Measurements from ENCODE around the gene KCNT2. TPM values are rescaled to one million over a fixed set of nuclear protein-coding genes. Genes with fewer than 3 reads are reported as not detected.
"Not testable (repeated sequence)": the region's sequence is repeated elsewhere in the genome, so short reads cannot be mapped to it uniquely, and the experiment has no call there.

The KCNT2 gene
- total RNA-seq, 4 donors from 2014 or later = 6.5 to 25.1 (median 10.0) TPM

GRCh38 chr1:196517193-196517592 lies 91.0 kb downstream of the KCNT2 start:
- no peaks in the 10 kb centered on the region for H3K36me3 ChIP-seq
- no peak for ATAC-seq
- no peaks in the 10 kb centered on the region for H3K27me3 ChIP-seq
- no peak for TF ChIP-seq CTCF (IDR thresholded peaks at IDR 0.05)
- no peak for TF ChIP-seq POLR2AphosphoS5 (IDR thresholded peaks at IDR 0.05)
- no peak for TF ChIP-seq EP300 (IDR thresholded peaks at IDR 0.05)
- TF ChIP-seq POLR2A (IDR thresholded peaks at IDR 0.05) = no peak
- H3K4me1 ChIP-seq = peaks cover 0 to 8% (median 0%) of the 10 kb centered on the region in 3 donors
- peaks cover 0 to 9% (median 0%) of the 10 kb centered on the region in 3 donors for H3K9me3 ChIP-seq
- H3K4me3 ChIP-seq = no peak overlapping the region
- no peak overlapping the region for H3K27ac ChIP-seq

- H3K4me3 ChIP-seq = no peak overlapping the region
- H3K27ac ChIP-seq = no peak overlapping the region
- H3K4me1 ChIP-seq = peaks cover 0 to 8% (median 0%) of the 10 kb centered on the region in 3 donors
- no peak for TF ChIP-seq POLR2A (IDR thresholded peaks at IDR 0.05)
- TF ChIP-seq CTCF (IDR thresholded peaks at IDR 0.05) = no peak
- TF ChIP-seq POLR2AphosphoS5 (IDR thresholded peaks at IDR 0.05) = no peak
- no peak for TF ChIP-seq EP300 (IDR thresholded peaks at IDR 0.05)
- no peak for ATAC-seq
- 67% methylated on average over 1 to 2 of the region's 3 CpGs for WGBS, 2 donors (ENCODE audit: low coverage in 1 of 2)
- peaks cover 0 to 9% (median 0%) of the 10 kb centered on the region in 3 donors for H3K9me3 ChIP-seq
- no peaks in the 10 kb centered on the region for H3K27me3 ChIP-seq
- no peaks in the 10 kb centered on the region for H3K36me3 ChIP-seq
Measured at GRCh38 chr1:196516373-196516772, 91.9 kb downstream of the KCNT2 start.

GRCh38 chr1:196515904-196516303 lies 92.3 kb downstream of the KCNT2 start:
- Histone ChIP-seq H3K27ac (no peak overlapping the region), H3K36me3 (no peaks in the 10 kb centered on the region), H3K4me3 (no peak overlapping the region), H3K9me3 (peaks cover 0 to 9% (median 0%) of the 10 kb centered on the region in 3 donors), H3K4me1 (peaks cover 0 to 8% (median 0%) of the 10 kb centered on the region in 3 donors), H3K27me3 (no peaks in the 10 kb centered on the region)
- no peak for ATAC-seq
- 100% methylated on average over 1 of the region's 2 CpGs; no CpG with 5 or more reads in 1 of the 2 donors for WGBS, 2 donors (ENCODE audit: low coverage in 1 of 2)
- no peak for TF ChIP-seq EP300 (IDR thresholded peaks at IDR 0.05)
- TF ChIP-seq CTCF (IDR thresholded peaks at IDR 0.05) = no peak
- no peak for TF ChIP-seq POLR2AphosphoS5 (IDR thresholded peaks at IDR 0.05)
- TF ChIP-seq POLR2A (IDR thresholded peaks at IDR 0.05) = no peak

GRCh38 chr1:196513821-196514220 lies 94.4 kb downstream of the KCNT2 start:
- H3K27me3 ChIP-seq = no peaks in the 10 kb centered on the region
- no peaks in the 10 kb centered on the region for H3K36me3 ChIP-seq
- WGBS, 2 donors (ENCODE audit: low coverage in 1 of 2) = 57 to 74% methylated on average over 2 of the region's 2 CpGs
- H3K9me3 ChIP-seq = peaks cover 0 to 7% (median 0%) of the 10 kb centered on the region in 3 donors
- no peak overlapping the region for H3K27ac ChIP-seq
- no peak for ATAC-seq
- no peak overlapping the region for H3K4me3 ChIP-seq
- peaks cover 0 to 8% (median 0%) of the 10 kb centered on the region in 3 donors for H3K4me1 ChIP-seq
- TF ChIP-seq CTCF (IDR thresholded peaks at IDR 0.05) = no peak

GRCh38 chr1:196510451-196510850 lies 97.8 kb downstream of the KCNT2 start:
- H3K4me1 ChIP-seq = peaks cover 0 to 8% (median 0%) of the 10 kb centered on the region in 3 donors
- H3K27ac ChIP-seq = no peak overlapping the region
- ATAC-seq = no peak
- no peaks in the 10 kb centered on the region for H3K27me3 ChIP-seq
- no peaks in the 10 kb centered on the region for H3K36me3 ChIP-seq
- H3K4me3 ChIP-seq = no peak overlapping the region
- WGBS, 2 donors (ENCODE audit: low coverage in 1 of 2) = 37 to 60% methylated on average over 1 of the region's 1 CpG
- TF ChIP-seq CTCF (IDR thresholded peaks at IDR 0.05) = no peak
- TF ChIP-seq EP300 (IDR thresholded peaks at IDR 0.05) = no peak
- TF ChIP-seq POLR2AphosphoS5 (IDR thresholded peaks at IDR 0.05) = no peak
- TF ChIP-seq POLR2A (IDR thresholded peaks at IDR 0.05) = no peak
- H3K9me3 ChIP-seq = no peaks in the 10 kb centered on the region

- H3K4me1 ChIP-seq, H3K9me3 ChIP-seq, H3K36me3 ChIP-seq, H3K27ac ChIP-seq, H3K4me3 ChIP-seq, ATAC-seq, H3K27me3 ChIP-seq: not testable (repeated sequence)
- WGBS, 2 donors (ENCODE audit: low coverage in 1 of 2) = no CpG with 5 or more reads among the region's 1 CpG
Measured at GRCh38 chr1:196504224-196504623, 104.0 kb downstream of the KCNT2 start.

Measured in gastroesophageal sphincter (tissue), 4 donors.